OCI-LY7 (cell line): ENCODE data around the gene IGSF10. TPM values are rescaled to one million over a fixed set of nuclear protein-coding genes. Genes with fewer than 3 reads are reported as not detected.

Source experiments
- BruUV-seq: library from RNA; stranded (reverse); fragments of 400-500 nt; replicated peaks from 2 replicates; lab custom pipeline; 2021; lab: Mats Ljungman, UMichigan
- CTCF ChIA-PET: fragments of 300-600 bp; sonication (Branson Sonifier 250); formaldehyde crosslinking; loops from one replicate; lab custom pipeline; 2022; ENCODE audit warnings: antibody characterized with exemption; ENCODE audit not compliant: unreplicated experiment; lab: Charles Lee
- POLR2A ChIA-PET: fragments of 300-600 bp; sonication (Branson Sonifier 250); formaldehyde crosslinking; loops from one replicate; lab custom pipeline; 2022; ENCODE audit warnings: antibody characterized with exemption; lab: Charles Lee
- DNase-seq: peaks from one replicate; pipeline ENCODE4 v3.0.0-alpha.2; 2015; ENCODE audit warnings: low spot score
- H2AFZ ChIP-seq: fragments of 200-600 bp; sonication (generic), shearing (Covaris generic); 2 replicates; pipeline ENCODE4 v1.6.1; 2014; ENCODE audit warnings: mild to moderate bottlenecking, antibody characterized with exemption, low read length, moderate library complexity
- H3K27ac ChIP-seq: fragments of 200-600 bp; sonication (generic); 2 replicates; pipeline ENCODE4 v1.5.1; 2014; ENCODE audit warnings: mixed run types, low read depth, mild to moderate bottlenecking, moderate library complexity, low read length, inconsistent platforms; ENCODE audit not compliant: poor library complexity, severe bottlenecking
- H3K36me3 ChIP-seq: fragments of 200-600 bp; sonication (generic); 2 replicates; pipeline ENCODE4 v1.6.1; 2014; ENCODE audit warnings: mild to moderate bottlenecking, antibody characterized with exemption, low read length, moderate library complexity, mixed read lengths; ENCODE audit not compliant: insufficient read depth
- H3K4me1 ChIP-seq: fragments of 200-600 bp; sonication (generic); 2 replicates; pipeline ENCODE4 v1.5.1; 2014; ENCODE audit warnings: mild to moderate bottlenecking, low read length; ENCODE audit not compliant: insufficient read depth, poor library complexity, severe bottlenecking
- H3K4me2 ChIP-seq: fragments of 200-600 bp; sonication (generic); 2 replicates; pipeline ENCODE4 v1.6.1; 2014; ENCODE audit warnings: mild to moderate bottlenecking, low read length
- H3K4me3 ChIP-seq: fragments of 200-600 bp; sonication (generic); 2 replicates; pipeline ENCODE4 v1.5.1; 2014; ENCODE audit warnings: mild to moderate bottlenecking, low read depth, low read length; ENCODE audit not compliant: poor library complexity, severe bottlenecking
- H3K79me2 ChIP-seq: fragments of 200-600 bp; sonication (generic); 2 replicates; pipeline ENCODE4 v1.6.1; 2016; ENCODE audit warnings: low read depth, mild to moderate bottlenecking, low read length, moderate library complexity, mixed read lengths; ENCODE audit not compliant: insufficient read depth
- H3K9me2 ChIP-seq: fragments of 200-600 bp; sonication (generic); 2 replicates; pipeline ENCODE4 v1.6.1; 2016; ENCODE audit warnings: mild to moderate bottlenecking, low read length, mixed read lengths; ENCODE audit not compliant: insufficient read depth
- H3K9me3 ChIP-seq: fragments of 200-600 bp; sonication (generic); 2 replicates; pipeline ENCODE4 v1.6.1; 2014; ENCODE audit warnings: mild to moderate bottlenecking, mixed run types, low read length, mixed read lengths
- H4K20me1 ChIP-seq: fragments of 200-600 bp; sonication (generic); 2 replicates; pipeline ENCODE4 v1.6.1; 2014; ENCODE audit warnings: mild to moderate bottlenecking, antibody characterized with exemption, low read length, moderate library complexity, mixed read lengths; ENCODE audit not compliant: insufficient read depth
- CTCF ChIP-seq: fragments of 200-600 bp; sonication (generic); conservative IDR thresholded peaks from 2 replicates; pipeline ENCODE4 v1.5.1; 2014; ENCODE audit warnings: mild to moderate bottlenecking, antibody characterized with exemption, low read length, moderate library complexity, mixed read lengths
- EZH2phosphoT487 ChIP-seq: fragments of 200-600 bp; sonication (generic); IDR thresholded peaks from 2 replicates; pipeline ENCODE4 v1.6.1; 2018; ENCODE audit warnings: low read depth, borderline replicate concordance, mild to moderate bottlenecking, mixed run types, antibody characterized with exemption, low read length, moderate library complexity, mixed read lengths
- intact Hi-C: fragments of 100-400 bp; cut with micrococcal nuclease; formaldehyde crosslinking; loops from one replicate; pipeline ENCODE4 v1.10.0; 2022; ENCODE audit not compliant: unreplicated experiment
- total RNA-seq, 2 experiments: library from RNA; depleted of rRNA in 1 of 2; stranded (reverse); fragments of >200 nt in 1 of 2; shearing (Covaris generic) in 1 of 2; gene quantifications; 2 replicates each; pipeline ENCODE4 v1.2.3, GENCODE V29; 2014 to 2022

Gene IGSF10
- total RNA-seq, 2 experiments from 2014 or later, result not detected

GRCh38 chr3:151425627-151426340 is 35.1 kb downstream of the IGSF10 start:
- Histone ChIP-seq H3K4me2 (peak overlapping the region; percentile 60), H3K79me2 (no peaks in the 10 kb centered on the region), H2AFZ (peak overlapping the region; percentile 55), H3K9me2 (no peaks in the 10 kb centered on the region), H3K27ac (peak overlapping the region; percentile 29), H3K4me1 (peaks cover 16% of the 10 kb centered on the region), H4K20me1 (no peaks in the 10 kb centered on the region), H3K9me3 (no peaks in the 10 kb centered on the region), H3K4me3 (peak overlapping the region; percentile 32), H3K36me3 (0 out of 2 replicates have a peak, but pooled peaks cover 4% of the 10 kb centered on the region)
- ChIA-PET POLR2A (interaction anchor here (0.7 to 1.5 kb wide), 4 partner anchors 17 to 43 kb away, joined by 3 to 5 read pairs (median 3); no protein-coding TSS in a partner anchor), CTCF (no interaction called here)
- TF ChIP-seq EZH2phosphoT487 (no peak), CTCF (peak; percentile 91)
- DNase-seq, result no peak
- no TSS peak for BruUV-seq
- intact Hi-C loops, result loop anchor here (5.0 kb wide), 1 partner anchor 43 kb away; the partner anchor contains the start of gene P2RY12

GRCh38 chr3:151423091-151423490 is 37.8 kb downstream of the IGSF10 start:
- peaks cover 16% of the 10 kb centered on the region for H3K4me1 ChIP-seq
- no peak for TF ChIP-seq EZH2phosphoT487
- no peak for TF ChIP-seq CTCF
- no peak overlapping the region for H2AFZ ChIP-seq
- H3K27ac ChIP-seq, result no peak overlapping the region
- intact Hi-C loops, result no loop called here
- H3K9me3 ChIP-seq, result no peaks in the 10 kb centered on the region
- no TSS peak for BruUV-seq
- H4K20me1 ChIP-seq, result no peaks in the 10 kb centered on the region
- H3K4me3 ChIP-seq, result no peak overlapping the region
- ChIA-PET CTCF (no interaction called here), POLR2A (interaction anchor here (0.7 to 1.7 kb wide), 3 partner anchors 9 to 18 kb away, joined by 3 to 10 read pairs (median 4); no protein-coding TSS in a partner anchor)
- H3K79me2 ChIP-seq, result no peaks in the 10 kb centered on the region
- H3K36me3 ChIP-seq, result no peaks in the 10 kb centered on the region
- DNase-seq, result no peak
- H3K4me2 ChIP-seq, result no peak overlapping the region
- H3K9me2 ChIP-seq, result no peaks in the 10 kb centered on the region

GRCh38 chr3:151421938-151422337 is 38.9 kb downstream of the IGSF10 start:
- Histone ChIP-seq H3K36me3 (no peaks in the 10 kb centered on the region), H3K27ac (no peak overlapping the region), H3K9me2 (no peaks in the 10 kb centered on the region), H4K20me1 (no peaks in the 10 kb centered on the region), H3K4me1 (peaks cover 16% of the 10 kb centered on the region), H3K9me3 (no peaks in the 10 kb centered on the region), H3K4me3 (no peak overlapping the region), H3K4me2 (no peak overlapping the region), H2AFZ (0 out of 2 replicates have a peak overlapping the region, but pooled peaks have one; percentile 21), H3K79me2 (no peaks in the 10 kb centered on the region)
- intact Hi-C loops, result no loop called here
- ChIA-PET CTCF (no interaction called here), POLR2A (interaction anchor here (0.6 to 1.1 kb wide), 2 partner anchors 19 to 1174 kb away, joined by 3 read pairs; no protein-coding TSS in a partner anchor)
- peak; percentile 57 for TF ChIP-seq CTCF
- no peak for TF ChIP-seq EZH2phosphoT487
- BruUV-seq, result no TSS peak
- peak; percentile 35 for DNase-seq
